Panc1 (cell line): Measurements from ENCODE around the gene HOXB5. TPM values are rescaled to one million over a fixed set of nuclear protein-coding genes. Genes with fewer than 3 reads are reported as not detected.
A peak's percentile ranks its signal among the peaks of the same experiment; 100 is the strongest.

Experiments used
- ATAC-seq: fragments of 200-7000 bp; cut with Tn5 transposase; 2 replicates; pipeline ENCODE4 v1.9.1; 2020; ENCODE audit warnings: mild to moderate bottlenecking, moderate library complexity
- BruUV-seq: library from RNA; stranded (reverse); fragments of 400-500 nt; replicated peaks from 2 replicates; lab custom pipeline; 2021; lab: Mats Ljungman, UMichigan
- CTCF ChIA-PET: fragments of 300-600 bp; sonication (Branson Sonifier 250); formaldehyde crosslinking; loops from one replicate; lab custom pipeline; 2022; ENCODE audit warnings: antibody characterized with exemption; lab: Charles Lee
- POLR2A ChIA-PET: fragments of 300-600 bp; sonication (Branson Sonifier 250); formaldehyde crosslinking; loops from one replicate; lab custom pipeline; 2022; ENCODE audit warnings: antibody characterized with exemption; lab: Charles Lee
- DNase-seq: peaks from one replicate; pipeline ENCODE4 v3.0.0-alpha.2; 2010; ENCODE audit warnings: low read depth, low spot score
- H3K27ac ChIP-seq: 2 replicates; pipeline ENCODE4 v1.5.1; 2011; ENCODE audit warnings: mild to moderate bottlenecking, low read length, inconsistent platforms
- H3K27me3 ChIP-seq: fragments of 200-500 bp; sonication (Bioruptor generic); 2 replicates; pipeline ENCODE4 v1.6.0; 2014; ENCODE audit warnings: low read length, inconsistent platforms; ENCODE audit not compliant: control insufficient read depth, insufficient read depth
- H3K36me3 ChIP-seq: fragments of 200-500 bp; sonication (Bioruptor generic); 2 replicates; pipeline ENCODE4 v1.5.1; 2014; ENCODE audit warnings: inconsistent platforms, mild to moderate bottlenecking, low read length, moderate library complexity; ENCODE audit not compliant: control insufficient read depth, insufficient read depth
- H3K4me1 ChIP-seq: 2 replicates; pipeline ENCODE4 v1.5.1; 2011; ENCODE audit warnings: inconsistent platforms, mild to moderate bottlenecking, low read length, moderate library complexity; ENCODE audit not compliant: control insufficient read depth, insufficient read depth
- H3K4me3 ChIP-seq, 2 experiments: 2 replicates each; pipeline ENCODE4 v1.5.1; 2011 to 2012; ENCODE audit warnings: low read depth in 2 of 2, low read length in 2 of 2, mild to moderate bottlenecking in 2 of 2, inconsistent platforms in 1 of 2, moderate library complexity in 1 of 2
- H3K9me3 ChIP-seq: fragments of 200-500 bp; sonication (Bioruptor generic); 2 replicates; pipeline ENCODE4 v1.5.1; 2014; ENCODE audit warnings: low read depth, mild to moderate bottlenecking, inconsistent platforms, low read length, moderate library complexity; ENCODE audit not compliant: control insufficient read depth, insufficient read depth
- CTCF ChIP-seq: fragments of 450-650 bp; IDR thresholded peaks from 2 replicates; pipeline ENCODE4 v1.5.1; 2017; ENCODE audit warnings: mild to moderate bottlenecking
- POLR2AphosphoS5 ChIP-seq: IDR thresholded peaks from 2 replicates; pipeline ENCODE4 v1.6.1; 2012; ENCODE audit warnings: mild to moderate bottlenecking, low read depth, low read length, moderate library complexity
- SIN3A ChIP-seq: IDR thresholded peaks from 2 replicates; pipeline ENCODE4 v1.6.1; 2012; ENCODE audit warnings: low read depth, mild to moderate bottlenecking, low read length, moderate library complexity, borderline replicate concordance; ENCODE audit not compliant: insufficient read depth
- TCF7L2 ChIP-seq: IDR thresholded peaks from 2 replicates; pipeline ENCODE4 v1.6.1; 2011; ENCODE audit warnings: mild to moderate bottlenecking, low read depth, low read length, inconsistent platforms
- in situ Hi-C: cut with HindIII; loops from 2 replicates; pipeline ENCODE4 v1.10.0; 2016; ENCODE audit warnings: low sequenced_read_pairs, low pct_unique_long_range_greater_than_20kb
- intact Hi-C: fragments of 100-400 bp; cut with micrococcal nuclease; formaldehyde crosslinking; loops from one replicate; pipeline ENCODE4 v1.10.0; 2022; ENCODE audit not compliant: unreplicated experiment
- total RNA-seq: library from RNA; stranded (reverse); gene quantifications from one replicate; pipeline ENCODE4 v1.2.1, GENCODE V29; 2021; ENCODE audit not compliant: unreplicated experiment
- TF ChIP-seq, protein P1 (sequence below), 2 experiments: IDR thresholded peaks; 2 replicates each; pipeline ENCODE4 v1.6.1; 2011 to 2012; ENCODE audit warnings: low read depth in 2 of 2, control low read depth in 1 of 2, low read length in 1 of 2, mild to moderate bottlenecking in 1 of 2, moderate library complexity in 1 of 2; ENCODE audit not compliant: insufficient read depth in 1 of 2

Gene HOXB5
- total RNA-seq, 1 experiment from 2014 or later: 67.2 TPM

DNA sequence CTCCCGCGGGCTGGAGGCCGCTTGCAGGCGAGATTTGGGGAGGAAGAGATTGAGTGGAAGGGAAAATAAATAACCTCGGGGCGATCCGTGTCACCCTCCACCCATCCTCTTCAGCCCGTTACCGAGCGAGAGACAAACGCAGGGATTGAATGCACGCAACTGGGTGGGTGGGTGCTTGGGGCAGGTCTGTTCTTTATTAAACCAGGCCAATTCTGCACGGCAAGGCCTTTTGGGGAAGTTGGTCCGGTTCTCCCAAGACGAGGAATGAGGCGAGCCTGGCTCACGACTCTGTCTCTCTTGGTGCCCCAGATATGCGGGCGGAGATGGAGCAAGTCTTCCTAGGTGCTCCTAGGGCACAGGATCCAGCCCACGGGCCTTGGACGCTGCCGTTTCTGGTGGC is 17.6 kb upstream of the HOXB5 start:
- TF ChIP-seq TCF7L2: no peak
- no peak for TF ChIP-seq POLR2AphosphoS5
- TF ChIP-seq, protein P1, sequence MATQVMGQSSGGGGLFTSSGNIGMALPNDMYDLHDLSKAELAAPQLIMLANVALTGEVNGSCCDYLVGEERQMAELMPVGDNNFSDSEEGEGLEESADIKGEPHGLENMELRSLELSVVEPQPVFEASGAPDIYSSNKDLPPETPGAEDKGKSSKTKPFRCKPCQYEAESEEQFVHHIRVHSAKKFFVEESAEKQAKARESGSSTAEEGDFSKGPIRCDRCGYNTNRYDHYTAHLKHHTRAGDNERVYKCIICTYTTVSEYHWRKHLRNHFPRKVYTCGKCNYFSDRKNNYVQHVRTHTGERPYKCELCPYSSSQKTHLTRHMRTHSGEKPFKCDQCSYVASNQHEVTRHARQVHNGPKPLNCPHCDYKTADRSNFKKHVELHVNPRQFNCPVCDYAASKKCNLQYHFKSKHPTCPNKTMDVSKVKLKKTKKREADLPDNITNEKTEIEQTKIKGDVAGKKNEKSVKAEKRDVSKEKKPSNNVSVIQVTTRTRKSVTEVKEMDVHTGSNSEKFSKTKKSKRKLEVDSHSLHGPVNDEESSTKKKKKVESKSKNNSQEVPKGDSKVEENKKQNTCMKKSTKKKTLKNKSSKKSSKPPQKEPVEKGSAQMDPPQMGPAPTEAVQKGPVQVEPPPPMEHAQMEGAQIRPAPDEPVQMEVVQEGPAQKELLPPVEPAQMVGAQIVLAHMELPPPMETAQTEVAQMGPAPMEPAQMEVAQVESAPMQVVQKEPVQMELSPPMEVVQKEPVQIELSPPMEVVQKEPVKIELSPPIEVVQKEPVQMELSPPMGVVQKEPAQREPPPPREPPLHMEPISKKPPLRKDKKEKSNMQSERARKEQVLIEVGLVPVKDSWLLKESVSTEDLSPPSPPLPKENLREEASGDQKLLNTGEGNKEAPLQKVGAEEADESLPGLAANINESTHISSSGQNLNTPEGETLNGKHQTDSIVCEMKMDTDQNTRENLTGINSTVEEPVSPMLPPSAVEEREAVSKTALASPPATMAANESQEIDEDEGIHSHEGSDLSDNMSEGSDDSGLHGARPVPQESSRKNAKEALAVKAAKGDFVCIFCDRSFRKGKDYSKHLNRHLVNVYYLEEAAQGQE (IDR thresholded peaks at IDR 0.05; ENCODE audit: insufficient read depth in 1 of 2, low read depth in 2 of 2, low read length in 1 of 2): no peak
- peak; percentile 55; the same call in 1 of the 2 replicates for TF ChIP-seq SIN3A
- TF ChIP-seq CTCF: no peak
- intact Hi-C loops (loop anchor here (10.0 kb wide), 1 partner anchor 586 kb away; no protein-coding TSS in a partner anchor), in situ Hi-C loops (no loop called here)
- BruUV-seq: no TSS peak
- no peak for ATAC-seq
- DNase-seq: no peak
- Histone ChIP-seq H3K27ac (peak overlapping the region; percentile 99), H3K4me3 (peak overlapping the region; percentile 68 to 71), H3K4me1 (peaks cover 52% of the 10 kb centered on the region), H3K36me3 (peaks cover 2% of the 10 kb centered on the region), H3K27me3 (no peaks in the 10 kb centered on the region), H3K9me3 (no peaks in the 10 kb centered on the region)
- POLR2A ChIA-PET: no interaction called here
- CTCF ChIA-PET: no interaction called here

DNA sequence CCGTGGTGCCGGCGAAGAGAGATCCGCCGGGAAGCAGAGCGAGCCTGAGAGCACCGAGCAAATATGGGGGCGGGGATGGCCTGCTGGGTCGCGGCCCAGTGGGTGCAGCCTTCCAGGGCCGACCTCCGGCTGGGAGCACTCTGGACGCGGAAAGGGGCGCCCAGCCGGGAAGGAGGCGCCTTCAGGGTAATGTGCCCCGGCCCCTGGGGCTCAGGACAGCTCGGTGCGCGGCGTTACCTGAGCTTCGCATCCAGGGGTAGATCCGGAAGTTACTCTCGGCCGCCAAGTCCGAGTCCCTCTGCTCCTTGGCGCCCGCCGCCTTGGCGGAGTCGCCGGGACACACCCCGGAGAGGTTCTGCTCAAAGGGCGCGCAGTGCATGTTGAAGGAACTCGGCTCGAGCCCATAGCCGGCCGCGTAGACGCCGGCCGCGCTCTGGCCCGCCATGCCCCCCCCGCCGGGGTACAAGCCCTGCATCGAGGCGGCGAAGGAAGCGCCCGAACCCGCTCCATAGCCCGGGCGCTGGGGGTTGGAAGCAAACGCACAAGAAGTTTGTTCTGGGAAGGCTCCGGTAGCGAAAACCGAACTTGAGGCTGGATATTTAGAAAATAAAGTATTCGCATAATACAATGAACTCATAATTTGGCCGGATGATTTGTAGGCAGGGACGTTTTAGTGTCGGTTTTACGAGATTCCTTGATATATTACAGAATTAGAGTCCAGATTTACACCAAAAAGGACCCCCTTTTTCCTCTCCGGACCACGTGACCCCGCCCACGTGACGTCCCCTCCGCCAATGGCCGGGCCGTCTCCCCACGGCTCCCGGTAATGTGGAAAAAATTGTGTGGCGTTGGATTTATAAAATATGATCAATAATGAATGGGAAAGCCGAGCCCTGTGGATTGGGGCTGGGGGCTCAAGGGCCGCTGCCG is 17.0 kb upstream of the HOXB5 start, which contains the start of gene HOXB7:
Gene HOXB7 (minus strand): TSS at position 736 of the 930 bp plus-strand sequence. CDS start 99 bp downstream, at position 637.
- H3K27me3 ChIP-seq: no peaks in the 10 kb centered on the region
- peak; percentile 22 for ATAC-seq
- POLR2A ChIA-PET: interaction anchor here (0.5 to 2.1 kb wide), 5 partner anchors 12 to 1072 kb away, joined by 4 to 19 read pairs (median 5); no protein-coding TSS in a partner anchor
- CTCF ChIA-PET: interaction anchor here (0.6 kb wide), 2 partner anchors 9 to 252 kb away, joined by 3 read pairs; no protein-coding TSS in a partner anchor
- intact Hi-C loops (loop anchor here (1.0 to 10.0 kb wide), 2 partner anchors 35 to 586 kb away; no protein-coding TSS in a partner anchor), in situ Hi-C loops (no loop called here)
- peak within 1 kb of the TSS; percentile 99 for H3K27ac ChIP-seq
- TF ChIP-seq, protein P1 (IDR thresholded peaks at IDR 0.05; ENCODE audit: insufficient read depth in 1 of 2, low read depth in 2 of 2, low read length in 1 of 2): peak in 1 of 2 experiments; percentile 42; a peak in 1 of 4 replicates
- TF ChIP-seq CTCF (no peak), TCF7L2 (no peak; the same call in 1 of the 2 replicates), SIN3A (peak; percentile 84), POLR2AphosphoS5 (peak; percentile 73; the same call in 1 of the 2 replicates)
- no peaks in the 10 kb centered on the region for H3K9me3 ChIP-seq
- peaks cover 55% of the 10 kb centered on the region for H3K4me1 ChIP-seq
- BruUV-seq: no TSS peak
- H3K36me3 ChIP-seq: peaks cover 2% of the 10 kb centered on the region
- H3K4me3 ChIP-seq: peak within 1 kb of the TSS; percentile 68 to 71
- no peak for DNase-seq
